ENCODE results near the gene DRICH1. TPM values are rescaled to one million over a fixed set of nuclear protein-coding genes. Genes with fewer than 3 reads are reported as not detected.

Gene DRICH1, protein sequence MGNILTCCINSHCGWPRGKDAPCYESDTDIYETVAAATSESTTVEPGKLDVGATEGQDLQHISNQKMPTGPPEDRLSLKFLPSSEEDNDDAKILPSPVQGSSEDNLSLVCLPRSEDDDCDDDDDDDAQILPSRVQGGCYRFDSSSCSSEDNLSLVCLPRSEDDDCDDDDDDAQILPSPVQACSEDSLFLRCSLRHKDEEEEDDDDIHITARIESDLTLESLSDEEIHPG
- total RNA-seq (2016; rRNA removed; fragmentation: Illumina TruSeq; extraction: Trizol): 0.15 and 0.66 TPM in 2 replicates
- 0.53 TPM in 1 of 2 replicates, not detected in the other for total RNA-seq (2016; cell fraction: cytosol; rRNA removed; fragmentation: Illumina TruSeq; extraction: Trizol; ENCODE audit: low read depth)
- total RNA-seq (2016; cell fraction: insoluble cytoplasmic fraction; rRNA removed; fragmentation: Illumina TruSeq; extraction: Trizol): 0.43 TPM in 1 of 2 replicates, not detected in the other
- 0.14 and 0.28 TPM in 2 replicates for total RNA-seq (2016; cell fraction: membrane; rRNA removed; fragmentation: Illumina TruSeq; extraction: Trizol)
- total RNA-seq (2016; cell fraction: nucleus; rRNA removed; fragmentation: Illumina TruSeq; extraction: Trizol): 0.28 and 0.56 TPM in 2 replicates
- polyA plus RNA-seq (2011; rRNA removed): 0.08 and 0.22 TPM in 2 replicates
- polyA plus RNA-seq (2011; cell fraction: cytosol; rRNA removed): 0.05 TPM in 1 of 2 replicates, not detected in the other
- 0.98 and 1.4 TPM in 2 replicates for polyA plus RNA-seq (2011; cell fraction: nucleus; rRNA removed)
- polyA plus RNA-seq (2012): 0.11 and 0.16 TPM in 2 replicates
- polyA plus RNA-seq (2016; cell fraction: cytosol; fragmentation: Illumina TruSeq; extraction: Trizol; ENCODE audit: low read depth): not detected in 2 replicates
- polyA plus RNA-seq (2016; cell fraction: insoluble cytoplasmic fraction; fragmentation: Illumina TruSeq; extraction: Trizol; ENCODE audit: low read depth): 0.25 TPM in 1 of 2 replicates, not detected in the other
- 0.14 TPM in 1 of 2 replicates, not detected in the other for polyA plus RNA-seq (2016; cell fraction: membrane; fragmentation: Illumina TruSeq; extraction: Trizol; ENCODE audit: low read depth)
- 1.1 and 1.4 TPM in 2 replicates for polyA plus RNA-seq (2016; cell fraction: nucleus; fragmentation: Illumina TruSeq; extraction: Trizol; ENCODE audit: insufficient read depth, low read depth)
- polyA minus RNA-seq (2011; rRNA and poly(A)+ RNA removed; ENCODE audit: low replicate concordance): 0.63 TPM in 1 of 2 replicates, not detected in the other
- polyA minus RNA-seq (2011; cell fraction: cytosol; rRNA and poly(A)+ RNA removed): not detected in 2 replicates
- polyA minus RNA-seq (2011; cell fraction: nucleus; rRNA and poly(A)+ RNA removed): 0.37 and 0.39 TPM in 2 replicates
- percentile 32 among the genes with signal in this experiment for Bru-seq, nascent RNA
- percentile 30 among the genes with signal in this experiment for BruChase-seq, experiment 1, labeled RNA remaining after a 6-hour chase
- BruChase-seq, experiment 2, labeled RNA remaining after a 2-hour chase: percentile 32 among the genes with signal in this experiment
- long read RNA-seq, experiment 1: 0 reads
- long read RNA-seq, experiment 2: 0 reads

DNA sequence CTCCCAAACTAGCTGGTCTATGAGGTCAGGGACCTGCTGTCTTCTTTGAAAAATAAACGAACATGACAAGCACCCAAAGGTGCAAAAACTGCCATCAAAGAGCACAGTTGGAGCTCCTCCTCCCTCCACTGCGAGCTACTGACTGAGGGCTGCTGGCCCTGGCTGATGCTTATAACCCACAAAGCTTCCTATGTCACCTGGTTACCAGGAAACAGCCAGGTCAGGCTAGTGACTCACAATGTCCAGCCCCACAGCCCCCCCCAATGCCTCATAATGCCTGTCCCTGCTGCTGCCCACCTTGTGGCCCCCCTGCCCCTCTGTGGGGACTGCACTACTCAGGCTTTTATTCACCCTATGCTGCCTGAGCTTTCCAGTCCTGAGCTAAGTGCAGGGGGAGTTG lies at the start of gene DRICH1:
Gene DRICH1 (minus strand): TSS at position 144 of the 400 bp plus-strand sequence. CDS start 298 bp downstream, outside the sequence.
- no peak within 1 kb of the TSS for H3K4me2 ChIP-seq (ENCODE audit: low read depth, low read length)
- H3K79me2 ChIP-seq (ENCODE audit: insufficient read depth, low read length): no peaks in the 10 kb centered on the region
- FAIRE-seq: no peak
- H3K9me3 ChIP-seq (ENCODE audit: low read length): no peaks in the 10 kb centered on the region
- no peak for DNase-seq (ENCODE audit: low spot score)
- no peaks in the 10 kb centered on the region for H4K20me1 ChIP-seq (ENCODE audit: insufficient read depth, low read length)
- in situ Hi-C loops (cut with HindIII; ENCODE audit: extremely low pct_ligation_motif_present, low pct_unique_long_range_greater_than_20kb) (no loop called here), intact Hi-C loops (cut with micrococcal nuclease; ENCODE audit: unreplicated experiment) (no loop called here)
- TF ChIP-seq NR2F2 (IDR thresholded peaks at IDR 0.05; ENCODE audit: borderline replicate concordance, low read depth) (no peak), GATA4 (IDR thresholded peaks at IDR 0.05; ENCODE audit: borderline replicate concordance, low read depth) (no peak), NFE2L1 (CRISPR knock-in tag; IDR thresholded peaks at IDR 0.05; ENCODE audit: borderline replicate concordance) (no peak), ZNF773 (CRISPR knock-in tag; IDR thresholded peaks at IDR 0.05; ENCODE audit: borderline replicate concordance) (no peak), MXI1 (IDR thresholded peaks at IDR 0.05; ENCODE audit: borderline replicate concordance, low read depth, low read length) (no peak), TEAD2 (CRISPR knock-in tag; IDR thresholded peaks at IDR 0.05) (no peak)
- 83% methylated on average over 1 of the region's 2 CpGs for WGBS (ENCODE audit: low lambda C conversion rate)
- H3K4me1 ChIP-seq (ENCODE audit: insufficient read depth, low read length): peaks cover 47% of the 10 kb centered on the region
- no peak within 1 kb of the TSS for H3K9ac ChIP-seq (ENCODE audit: insufficient read depth, low read depth, low read length)
- no peak within 1 kb of the TSS for H3K27ac ChIP-seq (ENCODE audit: extremely low read length, insufficient read depth, low read length)
- no peak within 1 kb of the TSS for H2AFZ ChIP-seq (ENCODE audit: low read length)
- H3K36me3 ChIP-seq (replicated peaks in 1 of 2; ENCODE audit: control insufficient read depth in 1 of 2, insufficient read depth in 2 of 2, low read length in 2 of 2): no peaks in the 10 kb centered on the region
- BruUV-seq (replicated peaks): no TSS peak
- no peak for ATAC-seq
- no peak within 1 kb of the TSS for H3K4me3 ChIP-seq (replicated peaks in 1 of 3; ENCODE audit: insufficient read depth in 1 of 3, low read depth in 2 of 3, low read length in 3 of 3)
- POLR2A ChIA-PET: no interaction called here
- no peaks in the 10 kb centered on the region for H3K27me3 ChIP-seq (ENCODE audit: control insufficient read depth in 1 of 2, insufficient read depth in 2 of 2, low read length in 2 of 2)
- CTCF ChIA-PET (ENCODE audit: low intra/inter-chr PET ratio, low total read pairs): no interaction called here
